HG02938 (cell line): ENCODE data around the gene WNT5B.
"Not testable (repeated sequence)": the region's sequence is repeated elsewhere in the genome, so short reads cannot be mapped to it uniquely, and the experiment has no call there.

ENCODE experiments used
- ATAC-seq: cut with Tn5 transposase; IDR thresholded peaks from one replicate; pipeline ENCODE4 v1.9.1; 2021; ENCODE audit warnings: mild to moderate bottlenecking, moderate library complexity; ENCODE audit not compliant: unreplicated experiment

WNT5B gene

GRCh38 chr12:1595690-1596347, 33.2 kb upstream of the WNT5B start:
- ATAC-seq = no peak

GRCh38 chr12:1598757-1599156, 30.3 kb upstream of the WNT5B start:
- ATAC-seq = no peak

- not testable (repeated sequence) for ATAC-seq
Measured at GRCh38 chr12:1602706-1603105, 26.3 kb upstream of the WNT5B start.

- ATAC-seq = no peak
Measured at GRCh38 chr12:1603269-1603993, 25.6 kb upstream of the WNT5B start.

GRCh38 chr12:1604464-1604863, 24.6 kb upstream of the WNT5B start:
- no peak for ATAC-seq

- no peak for ATAC-seq
Measured at GRCh38 chr12:1605129-1606020, 23.7 kb upstream of the WNT5B start.

- ATAC-seq = no peak
Measured at GRCh38 chr12:1606021-1606622, 22.9 kb upstream of the WNT5B start.

GRCh38 chr12:1607940-1608712, 20.9 kb upstream of the WNT5B start:
- no peak for ATAC-seq

GRCh38 chr12:1608713-1609119, 20.3 kb upstream of the WNT5B start:
- no peak for ATAC-seq

GRCh38 chr12:1610072-1610643, 18.9 kb upstream of the WNT5B start:
- no peak for ATAC-seq

GRCh38 chr12:1611803-1612572, 17.0 kb upstream of the WNT5B start:
- ATAC-seq = no peak

GRCh38 chr12:1613860-1614259, 15.2 kb upstream of the WNT5B start:
- no peak for ATAC-seq

GRCh38 chr12:1614360-1614759, 14.7 kb upstream of the WNT5B start:
- ATAC-seq = no peak

GRCh38 chr12:1616233-1617066, 12.6 kb upstream of the WNT5B start:
- ATAC-seq = no peak

- no peak for ATAC-seq
Measured at GRCh38 chr12:1618489-1618888, 10.5 kb upstream of the WNT5B start.

- no peak for ATAC-seq
Measured at GRCh38 chr12:1619159-1619558, 9.9 kb upstream of the WNT5B start.

GRCh38 chr12:1619587-1619986, 9.4 kb upstream of the WNT5B start:
- ATAC-seq = no peak

GRCh38 chr12:1620092-1620491, 8.9 kb upstream of the WNT5B start:
- no peak for ATAC-seq
